Fibroblast of lung (primary cell): ENCODE measurements around the gene HIC2.

ENCODE experiments used
- CTCF ChIP-seq, 2 donors: IDR thresholded peaks in 1 of 2; conservative IDR thresholded peaks in 1 of 2; 1 replicate in 1 of 2; 2 replicates in 1 of 2; pipeline ENCODE4 v1.5.1; 2011 to 2012; ENCODE audit warnings: low read length in 2 of 2, control low read depth in 1 of 2, inconsistent platforms in 1 of 2, low read depth in 1 of 2, mild to moderate bottlenecking in 1 of 2
- EZH2 ChIP-seq: IDR thresholded peaks from 2 replicates; pipeline ENCODE4 v1.5.1; 2012; ENCODE audit warnings: low read length, control low read depth, mild to moderate bottlenecking; ENCODE audit errors: missing control alignments

DNA sequence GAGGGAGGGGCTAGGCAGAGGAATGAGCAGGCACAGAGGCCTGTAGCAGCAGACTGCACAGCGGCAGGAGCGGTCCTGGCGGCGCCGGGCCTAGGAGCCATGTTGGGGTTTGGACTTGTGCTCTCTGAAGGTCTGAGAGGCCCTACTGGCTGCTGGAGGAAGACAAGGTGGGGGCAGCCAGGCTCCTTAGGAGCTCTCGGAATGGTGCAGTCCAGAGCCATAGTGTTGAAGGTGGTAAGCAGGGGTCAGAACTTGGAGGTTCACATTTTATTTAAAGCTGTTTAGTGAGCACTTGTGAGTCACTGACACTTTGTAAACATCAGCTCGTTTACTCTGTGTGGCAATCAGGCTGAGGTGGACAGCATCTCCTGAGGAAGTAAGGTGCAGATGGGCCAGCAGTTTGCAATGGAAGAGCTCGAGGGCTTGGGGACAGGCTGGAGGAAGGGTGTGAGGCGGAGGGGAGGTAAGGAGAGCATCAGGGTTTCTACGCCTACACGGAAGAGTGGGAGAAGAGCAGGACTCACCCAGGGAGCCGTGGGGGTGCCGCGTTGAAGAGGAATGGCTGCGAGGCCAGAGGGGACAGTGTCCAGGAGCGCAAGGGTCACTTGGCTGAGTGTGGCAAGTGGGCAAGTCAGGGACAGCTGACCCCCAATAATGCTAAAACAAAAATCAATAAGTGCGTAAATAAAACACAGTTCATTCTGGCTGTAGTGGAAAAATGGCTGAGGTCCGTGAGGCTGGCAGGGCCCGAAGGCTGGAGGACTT lies 40.0 kb downstream of the HIC2 start:
- TF ChIP-seq CTCF (conservative IDR thresholded peaks at IDR 0.05 in 1 of 2, IDR thresholded peaks at IDR 0.05 in 1 of 2; ENCODE audit: low read depth in 1 of 2, low read length in 2 of 2) (no peak), EZH2 (no peak)
